HFF-Myc (cell line): ENCODE data around the gene SLC25A12.
A peak's percentile ranks its signal among the peaks of the same experiment; 100 is the strongest.

ENCODE experiments used
- DNase-seq: peaks from one replicate; pipeline ENCODE4 v3.0.0-alpha.2; 2011; ENCODE audit warnings: low read depth; ENCODE audit errors: extremely low read depth
- H3K4me3 ChIP-seq: replicated peaks from 2 replicates; pipeline ENCODE4 v1.5.1; 2011; ENCODE audit warnings: low read depth, mild to moderate bottlenecking, control low read depth, low read length
- TF ChIP-seq, protein P1 (sequence below): IDR thresholded peaks from 2 replicates; pipeline ENCODE4 v1.5.1; 2012; ENCODE audit warnings: mild to moderate bottlenecking, low read depth, low read length, control low read depth; ENCODE audit errors: missing control alignments

The SLC25A12 gene

DNA sequence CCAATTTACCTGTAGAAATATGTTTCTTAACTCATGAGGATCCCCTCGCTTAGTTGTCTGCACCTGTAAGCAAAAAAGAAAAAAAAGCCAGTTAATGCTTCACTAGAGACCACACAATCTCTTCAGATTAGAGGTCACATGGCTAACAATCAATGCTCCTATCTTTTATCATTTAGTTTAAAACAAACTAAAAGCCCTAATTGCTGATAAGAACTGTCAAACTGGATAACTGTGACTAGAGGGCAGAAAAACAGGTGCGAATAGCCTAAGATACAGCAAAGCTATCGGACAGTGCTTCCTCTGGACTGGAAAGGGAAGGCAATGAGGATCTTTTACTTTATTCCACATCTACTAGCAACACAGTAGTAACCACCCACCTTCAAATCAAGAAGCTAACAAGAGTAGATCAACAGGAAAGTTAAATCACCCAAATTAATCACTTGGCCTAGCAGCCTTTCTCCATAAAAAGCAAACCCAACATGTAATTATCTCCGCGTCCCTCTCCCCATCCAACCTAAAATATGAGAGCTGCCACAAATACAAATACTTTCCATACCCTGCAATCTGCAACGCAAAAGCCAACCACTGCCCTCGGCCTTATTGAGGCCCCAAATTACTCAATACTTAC, 734 bp downstream of the SLC25A12 start:
- peak overlapping the region; percentile 68 for H3K4me3 ChIP-seq
- TF ChIP-seq, protein P1, sequence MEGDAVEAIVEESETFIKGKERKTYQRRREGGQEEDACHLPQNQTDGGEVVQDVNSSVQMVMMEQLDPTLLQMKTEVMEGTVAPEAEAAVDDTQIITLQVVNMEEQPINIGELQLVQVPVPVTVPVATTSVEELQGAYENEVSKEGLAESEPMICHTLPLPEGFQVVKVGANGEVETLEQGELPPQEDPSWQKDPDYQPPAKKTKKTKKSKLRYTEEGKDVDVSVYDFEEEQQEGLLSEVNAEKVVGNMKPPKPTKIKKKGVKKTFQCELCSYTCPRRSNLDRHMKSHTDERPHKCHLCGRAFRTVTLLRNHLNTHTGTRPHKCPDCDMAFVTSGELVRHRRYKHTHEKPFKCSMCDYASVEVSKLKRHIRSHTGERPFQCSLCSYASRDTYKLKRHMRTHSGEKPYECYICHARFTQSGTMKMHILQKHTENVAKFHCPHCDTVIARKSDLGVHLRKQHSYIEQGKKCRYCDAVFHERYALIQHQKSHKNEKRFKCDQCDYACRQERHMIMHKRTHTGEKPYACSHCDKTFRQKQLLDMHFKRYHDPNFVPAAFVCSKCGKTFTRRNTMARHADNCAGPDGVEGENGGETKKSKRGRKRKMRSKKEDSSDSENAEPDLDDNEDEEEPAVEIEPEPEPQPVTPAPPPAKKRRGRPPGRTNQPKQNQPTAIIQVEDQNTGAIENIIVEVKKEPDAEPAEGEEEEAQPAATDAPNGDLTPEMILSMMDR = no peak
- no peak for DNase-seq

DNA sequence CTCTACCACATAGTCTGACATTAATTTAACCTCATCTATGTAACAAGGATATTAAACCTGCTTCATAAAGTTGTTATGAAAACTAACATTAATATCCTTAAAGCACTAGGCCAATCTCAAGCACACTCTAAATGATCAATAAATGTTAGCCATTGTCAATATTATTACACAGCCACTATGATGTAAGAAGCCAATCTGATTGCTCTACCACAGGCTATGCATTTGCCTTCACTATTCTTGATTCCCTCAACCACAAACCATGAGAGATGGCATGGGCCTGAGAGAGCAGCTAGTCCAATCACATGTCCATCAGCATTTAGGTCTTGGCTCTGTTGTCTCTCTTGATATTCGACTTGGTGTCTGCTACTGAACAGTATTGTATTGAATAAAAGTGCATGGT, 4.2 kb downstream of the SLC25A12 start:
- TF ChIP-seq, protein P1 = no peak
- no peak for DNase-seq
- H3K4me3 ChIP-seq = no peak overlapping the region

DNA sequence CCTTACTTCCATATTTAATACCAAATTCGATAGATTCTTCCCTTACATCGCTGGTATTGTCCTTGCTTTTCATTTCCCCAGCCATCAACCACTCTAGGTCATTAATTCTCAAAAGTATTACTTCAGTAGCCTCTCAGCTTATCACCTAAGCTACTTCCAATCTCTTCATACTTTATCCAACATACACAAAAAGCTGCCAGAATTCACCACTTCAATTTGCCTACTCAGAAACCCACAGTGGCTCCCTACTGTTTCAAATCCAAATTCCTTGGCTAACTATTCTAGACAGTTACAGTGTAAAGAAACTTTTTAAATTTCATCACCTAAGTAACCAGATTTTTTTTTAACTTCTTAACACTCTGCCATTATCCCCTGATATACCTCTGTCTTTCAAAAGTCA, 4.7 kb downstream of the SLC25A12 start:
- TF ChIP-seq, protein P1 = no peak
- H3K4me3 ChIP-seq = no peak overlapping the region
- no peak for DNase-seq

DNA sequence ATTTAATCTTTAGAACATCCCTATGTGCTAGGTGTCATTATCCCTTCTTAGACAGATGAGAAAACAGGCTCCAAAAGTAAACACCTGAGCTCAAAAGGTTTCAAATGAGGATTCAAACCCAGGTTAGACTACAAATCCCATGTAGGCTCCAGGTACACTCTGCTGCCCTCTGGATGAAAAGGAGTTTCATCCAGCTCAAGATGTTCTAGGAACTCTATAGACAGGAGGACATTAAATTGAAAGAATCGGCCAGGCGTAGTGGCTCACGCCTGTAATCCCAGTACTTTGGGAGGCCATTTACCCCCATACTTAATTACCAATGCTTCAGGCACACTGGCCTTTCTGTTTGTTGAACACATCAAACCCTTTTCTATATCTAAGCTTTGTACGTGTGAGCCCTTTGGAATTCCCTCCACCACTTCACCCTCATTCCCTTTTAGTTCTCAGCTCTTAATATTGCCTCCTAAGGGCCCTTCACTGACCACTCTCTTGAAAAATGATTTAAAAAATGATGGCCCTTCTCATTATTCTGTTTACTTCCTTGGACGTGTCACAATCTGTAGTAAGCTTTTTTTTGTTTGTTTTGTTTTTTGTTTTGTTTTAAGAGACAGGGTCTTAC, 10.7 kb downstream of the SLC25A12 start:
- TF ChIP-seq, protein P1 = no peak
- DNase-seq = no peak

DNA sequence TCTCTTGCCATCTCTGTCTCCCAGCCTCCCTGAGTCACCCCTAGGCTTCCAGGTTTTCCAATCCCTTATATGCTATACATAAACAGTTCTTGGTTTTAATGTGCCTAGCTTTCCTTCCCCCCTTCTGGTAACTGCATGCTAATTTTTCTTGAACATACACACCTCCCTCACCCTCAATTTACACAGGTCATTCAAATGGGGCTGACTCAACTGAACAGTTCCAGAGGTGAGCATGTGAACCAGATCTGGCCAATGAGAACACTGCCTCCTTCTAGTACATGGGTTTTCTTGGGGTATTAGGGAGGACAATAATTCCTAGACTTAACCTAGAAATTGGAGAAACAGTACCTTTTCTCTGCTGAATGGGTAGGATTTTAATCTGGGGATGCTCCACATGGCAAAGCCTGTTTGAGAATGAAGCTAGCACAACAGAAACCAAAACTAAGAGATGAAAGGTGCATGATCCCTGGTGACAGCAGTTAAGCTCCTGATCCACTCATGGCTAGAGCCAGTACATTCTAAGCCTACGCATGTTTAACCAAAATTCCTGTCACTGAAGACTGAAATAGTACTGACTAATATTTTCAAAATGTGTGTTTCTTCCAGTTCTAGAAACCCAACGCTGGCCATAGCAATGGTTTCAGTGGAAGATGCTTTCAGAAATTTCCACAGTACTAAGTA, 11.8 kb downstream of the SLC25A12 start:
- H3K4me3 ChIP-seq = no peak overlapping the region
- no peak for DNase-seq
- TF ChIP-seq, protein P1 = no peak

More for the DNA sequence above, 10.7 kb downstream of the SLC25A12 start:
- H3K4me3 ChIP-seq = no peak overlapping the region

DNA sequence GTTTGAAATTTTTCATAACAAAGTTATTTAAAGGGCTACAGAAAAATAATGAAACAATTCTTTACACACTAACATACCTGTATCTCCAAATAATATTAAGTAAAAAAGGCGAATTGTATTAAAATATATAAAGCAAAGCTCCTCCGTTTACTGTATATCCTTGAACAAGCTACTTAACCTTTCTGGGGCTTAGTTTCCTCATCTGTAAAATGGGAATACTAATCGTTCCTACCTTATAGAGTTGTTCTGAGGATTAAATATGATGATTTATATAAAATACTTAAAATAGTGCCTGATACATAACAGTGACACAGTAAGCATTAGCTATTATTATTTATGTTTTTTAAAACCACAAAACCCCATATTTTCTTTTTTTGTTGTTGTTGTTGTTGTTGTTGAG, 13.3 kb downstream of the SLC25A12 start:
- H3K4me3 ChIP-seq = no peak overlapping the region
- TF ChIP-seq, protein P1 = no peak
- DNase-seq = no peak

DNA sequence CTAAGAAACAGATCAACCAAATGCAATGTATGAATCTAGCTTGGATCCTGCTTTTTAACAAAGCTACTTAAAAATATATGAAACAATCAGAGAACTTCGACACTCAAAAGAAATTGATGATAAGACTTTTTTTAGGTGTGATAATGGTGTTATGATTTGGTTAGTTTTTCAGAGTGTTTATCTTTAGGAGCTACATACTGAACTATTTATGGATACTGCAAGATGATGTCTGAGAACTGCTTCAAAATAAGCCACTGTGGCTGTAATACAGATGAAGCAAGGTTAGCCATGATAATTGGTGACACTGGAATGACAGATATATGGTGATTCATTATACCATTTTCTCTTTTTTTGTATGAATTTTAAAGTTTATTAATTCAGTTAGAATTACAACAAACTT, 14.2 kb downstream of the SLC25A12 start:
- no peak overlapping the region for H3K4me3 ChIP-seq
- DNase-seq = no peak
- TF ChIP-seq, protein P1 = no peak
